Esophagus mucosa (tissue), 1 donor: Measurements from ENCODE around the gene PATZ1. TPM values are rescaled to one million over a fixed set of nuclear protein-coding genes. Genes with fewer than 3 reads are reported as not detected.
A peak's percentile ranks its signal among the peaks of the same experiment; 100 is the strongest.

Experiments
- ATAC-seq: fragments of 200-7000 bp; cut with Tn5 transposase; one replicate; pipeline ENCODE4 v1.9.1; 2020
- total RNA-seq: library from RNA; stranded (reverse); gene quantifications from one replicate; pipeline ENCODE4 v1.2.4, GENCODE V29; 2023
- donor health status: DM: yes; HTN: yes; CAD: no.

Gene PATZ1
- total RNA-seq, 1 donor from 2014 or later, result 6.2 TPM

GRCh38 chr22:31279327-31279669, 66.8 kb downstream of the PATZ1 start:
- no peak for ATAC-seq

GRCh38 chr22:31278626-31279326, 67.4 kb downstream of the PATZ1 start:
- peak; percentile 55 for ATAC-seq

DNA sequence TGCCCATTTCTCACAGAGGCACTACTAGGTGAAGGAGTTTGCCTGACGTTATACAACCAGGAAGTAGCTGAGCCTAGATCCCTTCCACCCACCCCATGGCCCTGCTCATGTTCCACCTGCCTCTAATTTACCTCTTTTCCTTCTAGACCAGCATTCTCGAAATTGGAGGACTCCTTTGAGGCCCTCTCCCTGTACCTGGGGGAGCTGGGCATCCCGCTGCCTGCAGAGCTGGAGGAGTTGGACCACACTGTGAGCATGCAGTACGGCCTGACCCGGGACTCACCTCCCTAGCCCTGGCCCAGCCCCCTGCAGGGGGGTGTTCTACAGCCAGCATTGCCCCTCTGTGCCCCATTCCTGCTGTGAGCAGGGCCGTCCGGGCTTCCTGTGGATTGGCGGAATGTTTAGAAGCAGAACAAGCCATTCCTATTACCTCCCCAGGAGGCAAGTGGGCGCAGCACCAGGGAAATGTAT, 68.0 kb downstream of the PATZ1 start:
- ATAC-seq, result no peak

GRCh38 chr22:31277741-31278140, 68.4 kb downstream of the PATZ1 start:
- no peak for ATAC-seq

- no peak for ATAC-seq
Observed at GRCh38 chr22:31276426-31277167, 69.5 kb downstream of the PATZ1 start.

Other genes starting within 250 kb of the PATZ1 start
- 13.7 TPM for gene SELENOM, start 238.8 kb downstream of the PATZ1 start, total RNA-seq
- gene INPP5J, start 223.4 kb downstream of the PATZ1 start, total RNA-seq, result 1.5 TPM
- 19.4 TPM for gene PLA2G3, start 205.8 kb downstream of the PATZ1 start, total RNA-seq
- 23.4 TPM for gene RNF185, start 186.2 kb downstream of the PATZ1 start, total RNA-seq
- 88.0 TPM for gene LIMK2, start 134.0 kb downstream of the PATZ1 start, total RNA-seq
- gene PIK3IP1, start 53.9 kb downstream of the PATZ1 start, total RNA-seq, result 5.8 TPM
- 38.1 TPM for gene DRG1, start 53.3 kb upstream of the PATZ1 start, total RNA-seq
- 19.0 TPM for gene EIF4ENIF1, start 143.5 kb upstream of the PATZ1 start, total RNA-seq
- gene SFI1, start 150.2 kb upstream of the PATZ1 start, total RNA-seq, result 12.5 TPM